Mononuclear cell (primary cell): ENCODE measurements around the gene MAEA. TPM values are rescaled to one million over a fixed set of nuclear protein-coding genes. Genes with fewer than 3 reads are reported as not detected.

Source experiments
- H3K27me3 ChIP-seq: 2 replicates; pipeline ENCODE4 v1.6.0; 2011; ENCODE audit warnings: low read length, control low read depth; ENCODE audit not compliant: insufficient read depth
- H3K4me1 ChIP-seq: 2 replicates; pipeline ENCODE4 v1.5.1; 2011; ENCODE audit warnings: mild to moderate bottlenecking, low read length, control low read depth; ENCODE audit not compliant: insufficient read depth
- H3K4me3 ChIP-seq: 2 replicates; pipeline ENCODE4 v1.5.1; 2011; ENCODE audit warnings: mild to moderate bottlenecking, low read length, moderate library complexity
- H3K9me3 ChIP-seq: 2 replicates; pipeline ENCODE4 v1.5.1; 2011; ENCODE audit warnings: low read depth, mild to moderate bottlenecking, control low read depth, low read length
- total RNA-seq: library from RNA; depleted of rRNA; stranded (reverse); fragments of >200 nt; gene quantifications from one replicate; pipeline ENCODE4 v1.2.3, GENCODE V29; 2012

Gene MAEA
- total RNA-seq, 1 donor = 33.8 TPM

DNA sequence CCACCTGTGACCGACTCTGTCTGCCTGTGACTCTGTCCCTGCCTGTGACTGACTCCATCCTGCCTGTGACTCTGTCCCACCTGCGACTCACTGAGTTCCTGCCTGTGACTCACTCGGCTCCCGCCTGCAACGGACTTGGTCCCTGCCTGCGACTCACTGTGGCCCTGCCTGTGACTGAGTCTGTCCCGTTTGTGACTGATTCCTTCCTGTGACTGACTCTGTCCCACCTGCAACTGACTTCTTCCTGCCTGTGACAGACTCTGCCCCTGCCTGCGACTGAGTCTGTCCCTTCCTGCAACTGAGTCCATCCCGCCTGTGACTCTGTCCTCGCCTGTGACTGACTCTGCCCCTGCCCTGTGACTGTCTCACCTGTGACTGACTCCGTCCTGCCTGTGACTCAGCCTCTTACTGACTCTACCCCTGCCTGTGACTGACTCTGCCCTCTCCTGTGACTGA, 47.7 kb downstream of the MAEA start:
- no peaks in the 10 kb centered on the region for H3K9me3 ChIP-seq

DNA sequence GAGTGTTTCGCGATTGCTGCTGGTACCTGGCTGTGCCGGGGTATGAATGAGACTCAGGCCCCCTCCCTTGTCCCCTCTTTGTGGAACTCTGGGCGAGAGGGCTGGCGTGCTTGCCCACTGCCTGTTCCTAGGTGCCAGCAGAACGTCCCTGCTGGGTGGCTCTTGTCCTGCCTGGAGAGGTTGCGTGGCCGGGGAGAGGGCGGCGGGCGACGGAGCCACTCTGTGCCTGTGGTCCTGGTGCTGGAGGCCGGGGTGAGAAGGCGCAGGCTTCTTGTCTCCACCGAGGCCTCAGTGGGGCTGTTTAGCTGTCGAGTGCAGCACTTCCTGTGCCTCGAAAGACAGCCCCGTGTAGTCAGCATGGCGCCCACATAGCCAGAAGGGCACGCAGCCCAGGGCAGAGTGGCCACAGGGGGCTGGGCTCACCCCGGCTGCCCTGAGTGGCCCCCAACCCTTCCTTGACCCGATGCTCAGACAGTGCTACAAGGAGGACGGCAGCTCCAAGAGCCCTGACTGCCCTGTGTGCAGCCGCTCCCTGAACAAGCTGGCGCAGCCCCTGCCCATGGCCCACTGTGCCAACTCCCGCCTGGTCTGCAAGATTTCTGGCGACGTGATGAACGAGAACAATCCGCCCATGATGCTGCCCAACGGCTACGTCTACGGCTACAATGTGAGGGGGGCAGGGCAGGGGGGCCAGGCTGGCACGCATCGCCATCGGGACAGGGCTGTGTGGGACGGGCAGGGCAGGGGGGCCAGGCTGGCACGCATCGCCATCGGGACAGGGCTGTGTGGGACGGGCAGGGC, 48.5 kb downstream of the MAEA start:
- no peaks in the 10 kb centered on the region for H3K9me3 ChIP-seq
- H3K4me1 ChIP-seq = peaks cover 8% of the 10 kb centered on the region
- no peak overlapping the region for H3K4me3 ChIP-seq
- no peaks in the 10 kb centered on the region for H3K27me3 ChIP-seq

More for the DNA sequence above, 47.7 kb downstream of the MAEA start:
- no peaks in the 10 kb centered on the region for H3K27me3 ChIP-seq
- H3K4me3 ChIP-seq = no peak overlapping the region
- peaks cover 15% of the 10 kb centered on the region for H3K4me1 ChIP-seq

DNA sequence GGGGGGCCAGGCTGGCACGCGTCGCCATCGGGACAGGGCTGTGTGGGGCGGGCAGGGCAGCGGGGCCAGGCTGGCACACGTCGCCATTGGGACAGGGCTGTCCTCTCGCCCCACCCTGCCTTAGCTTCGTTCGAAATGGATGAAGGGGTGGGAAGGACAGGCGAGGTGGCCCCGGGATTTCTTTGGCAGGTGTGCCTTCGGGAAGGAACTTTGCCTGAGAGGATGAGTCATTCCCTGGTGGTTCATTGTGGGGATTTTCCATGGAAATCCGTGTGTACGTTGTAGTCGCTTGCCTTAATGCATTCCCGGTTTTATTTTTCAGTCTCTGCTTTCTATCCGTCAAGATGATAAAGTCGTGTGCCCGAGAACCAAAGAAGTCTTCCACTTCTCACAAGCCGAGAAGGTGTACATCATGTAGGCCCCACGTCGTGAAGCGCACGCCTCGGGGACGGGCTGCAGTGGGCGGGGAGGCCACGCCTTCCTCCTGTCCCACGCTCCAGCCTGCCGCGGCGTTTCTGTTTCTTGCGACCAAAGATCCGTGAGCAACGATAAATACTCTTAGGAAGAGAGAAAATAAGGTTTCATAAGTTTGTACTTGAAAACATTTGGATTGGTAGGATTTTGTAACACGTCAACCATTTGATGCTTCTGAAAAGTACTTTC, 49.2 kb downstream of the MAEA start:
- no peaks in the 10 kb centered on the region for H3K27me3 ChIP-seq
- H3K9me3 ChIP-seq = no peaks in the 10 kb centered on the region
- no peak overlapping the region for H3K4me3 ChIP-seq
- H3K4me1 ChIP-seq = peaks cover 5% of the 10 kb centered on the region

DNA sequence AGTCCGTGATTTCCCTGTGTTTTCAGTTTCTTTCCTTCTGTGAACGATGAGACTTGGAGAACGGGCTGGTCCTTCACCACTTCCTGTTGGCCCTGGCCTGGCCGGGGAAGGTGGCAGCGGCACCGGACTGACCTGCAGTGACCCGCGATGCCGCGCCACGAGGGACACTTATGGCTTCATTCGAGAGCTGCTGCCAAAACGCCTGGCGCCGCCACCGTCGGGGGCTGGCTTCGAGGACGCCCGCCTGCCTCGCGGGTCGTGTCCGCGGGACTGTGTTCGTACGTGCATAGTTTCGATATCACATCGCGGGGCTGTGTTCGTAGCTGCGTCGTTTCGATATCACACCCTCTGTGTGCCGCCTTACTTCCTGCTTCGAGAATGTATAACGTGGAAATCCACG, 49.8 kb downstream of the MAEA start:
- H3K4me3 ChIP-seq = no peak overlapping the region
- H3K9me3 ChIP-seq = no peaks in the 10 kb centered on the region
- H3K4me1 ChIP-seq = peaks cover 2% of the 10 kb centered on the region
- H3K27me3 ChIP-seq = no peaks in the 10 kb centered on the region

DNA sequence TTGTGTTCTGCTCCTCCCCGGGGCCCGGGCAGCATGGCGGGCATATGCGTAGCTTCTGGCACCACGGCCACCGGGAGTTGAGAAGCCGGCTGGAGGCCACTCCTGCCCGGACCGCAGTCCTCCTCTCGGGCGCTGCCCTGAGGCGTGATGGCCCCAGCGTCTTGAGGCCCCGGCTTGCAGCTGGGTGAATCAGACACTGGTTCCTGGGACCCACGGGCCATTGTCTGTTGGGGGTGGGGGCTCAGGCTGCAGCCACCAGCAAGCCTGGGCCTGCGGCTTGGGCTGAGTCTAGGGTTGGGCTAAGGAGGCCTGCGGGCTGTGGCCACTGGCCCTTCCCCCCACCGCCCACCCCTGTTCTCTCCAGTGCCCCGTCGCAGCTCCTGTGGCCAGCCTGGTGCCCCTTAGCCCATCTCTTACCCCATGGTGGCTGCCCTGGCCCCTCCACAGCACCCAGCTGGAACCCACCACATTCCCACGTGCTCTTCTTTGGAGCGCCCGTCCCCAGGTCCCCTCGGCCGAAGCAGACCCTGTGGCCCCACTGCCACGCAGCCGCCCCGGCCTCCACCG, 50.6 kb downstream of the MAEA start:
- no peaks in the 10 kb centered on the region for H3K27me3 ChIP-seq
- H3K9me3 ChIP-seq = no peaks in the 10 kb centered on the region
- peaks cover 4% of the 10 kb centered on the region for H3K4me1 ChIP-seq
- no peak overlapping the region for H3K4me3 ChIP-seq

DNA sequence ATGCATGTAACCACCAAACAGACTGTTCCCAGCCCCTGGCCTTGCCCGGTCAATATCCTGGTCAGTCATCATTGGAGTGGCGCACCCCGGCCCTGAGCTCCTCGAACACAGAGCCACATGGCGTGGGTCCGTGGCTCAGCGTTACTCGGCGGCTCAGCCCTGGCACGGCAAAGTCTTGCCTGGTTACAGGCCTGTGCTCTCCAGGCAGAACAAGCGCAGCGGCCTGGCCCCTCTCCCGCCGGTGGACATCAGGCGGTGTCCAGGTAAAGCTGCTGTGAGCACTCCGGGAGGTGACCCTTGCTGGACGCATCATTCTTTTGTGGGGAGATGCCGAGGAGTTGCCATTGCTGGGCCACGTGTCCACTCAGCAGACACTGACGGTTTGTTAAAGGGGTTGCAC, 51.2 kb downstream of the MAEA start:
- H3K27me3 ChIP-seq = no peaks in the 10 kb centered on the region
- peaks cover 10% of the 10 kb centered on the region for H3K4me1 ChIP-seq
- no peaks in the 10 kb centered on the region for H3K9me3 ChIP-seq
- H3K4me3 ChIP-seq = no peak overlapping the region

DNA sequence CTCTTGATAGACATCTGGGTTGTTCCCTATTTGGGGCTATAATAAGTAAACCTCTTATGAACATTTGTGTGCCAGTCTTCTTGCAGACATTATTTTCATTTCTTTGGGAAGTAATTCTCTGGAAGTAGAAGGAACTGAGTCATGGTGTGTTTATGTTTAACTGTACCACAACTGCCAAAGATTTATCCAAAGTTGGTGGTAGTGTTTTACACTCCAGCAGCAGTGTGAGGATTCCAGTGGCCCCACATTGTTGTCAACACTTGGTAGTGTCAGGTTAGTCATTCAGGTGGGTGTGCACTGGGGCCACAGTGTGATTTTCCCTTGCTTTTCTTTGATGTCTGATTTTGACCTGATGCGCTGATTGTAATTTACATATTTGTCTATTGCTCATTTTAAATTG, 52.3 kb downstream of the MAEA start:
- H3K4me1 ChIP-seq = peaks cover 13% of the 10 kb centered on the region
- no peaks in the 10 kb centered on the region for H3K9me3 ChIP-seq

DNA sequence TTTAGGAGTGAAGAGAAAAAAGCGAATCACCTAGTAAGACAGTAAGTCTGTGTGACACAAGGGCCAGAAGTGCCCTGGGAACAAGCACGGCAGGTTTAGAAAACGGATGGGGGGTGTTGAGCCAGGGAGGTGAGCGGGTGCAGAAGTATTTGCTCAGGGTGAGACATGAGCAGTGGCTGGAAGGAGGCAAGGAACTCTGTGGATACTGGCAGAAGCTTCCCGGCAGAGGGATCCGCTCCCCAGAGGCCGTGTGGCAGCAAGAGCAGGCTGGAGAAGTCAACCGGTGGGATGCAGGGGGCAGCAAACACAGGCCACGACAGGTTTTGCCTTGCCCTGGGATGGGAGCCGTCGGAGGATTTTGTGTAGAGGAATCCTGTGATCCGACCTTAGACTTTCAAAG, 55.0 kb downstream of the MAEA start:
- no peaks in the 10 kb centered on the region for H3K27me3 ChIP-seq
- H3K4me1 ChIP-seq = peaks cover 25% of the 10 kb centered on the region
- no peaks in the 10 kb centered on the region for H3K9me3 ChIP-seq
- no peak overlapping the region for H3K4me3 ChIP-seq

More for the DNA sequence above, 52.3 kb downstream of the MAEA start:
- H3K4me3 ChIP-seq = no peak overlapping the region
- H3K27me3 ChIP-seq = no peaks in the 10 kb centered on the region

DNA sequence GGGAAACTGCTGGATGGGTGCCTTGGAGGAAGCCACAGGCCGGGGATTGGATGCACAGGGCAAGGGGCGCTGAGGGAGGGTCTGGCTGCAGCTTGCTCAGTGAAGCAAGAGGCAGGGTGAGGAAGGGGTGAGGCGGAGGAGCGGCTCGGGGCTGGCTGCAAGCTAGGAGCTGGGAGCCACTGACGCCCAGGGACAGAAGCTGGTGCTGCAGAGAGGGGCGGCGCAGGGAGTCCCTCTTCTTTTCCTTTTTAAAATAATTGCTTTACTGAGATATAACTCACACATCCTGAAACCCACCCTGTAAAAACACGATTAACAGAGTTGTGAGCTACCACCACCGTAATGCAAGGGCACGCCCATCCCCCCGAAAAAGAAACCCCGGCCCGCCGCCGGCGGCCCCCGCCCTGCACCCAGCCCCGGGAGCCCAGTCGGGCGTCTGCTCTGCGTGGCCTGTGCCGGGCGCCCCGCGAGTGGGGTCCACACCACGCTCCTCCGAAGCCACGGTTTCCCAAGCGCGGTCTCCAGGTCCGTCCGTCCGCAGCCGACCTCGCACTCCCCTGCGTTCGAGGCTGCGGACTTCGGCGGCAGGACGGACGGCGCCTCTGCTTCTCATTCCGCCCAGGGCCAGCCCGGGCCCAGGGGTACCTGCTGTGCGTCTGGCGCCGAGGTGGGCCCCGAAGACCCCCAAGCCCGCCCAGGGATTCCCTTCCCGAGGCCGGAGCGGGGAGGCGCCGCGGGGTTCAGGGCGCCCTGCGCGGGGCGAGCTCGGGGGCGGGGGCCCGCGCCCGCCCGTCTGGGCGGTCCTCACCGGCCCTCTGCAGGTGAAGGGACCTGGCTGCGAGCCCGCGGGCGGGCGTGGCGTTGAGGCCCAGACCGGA, 56.5 kb downstream of the MAEA start:
- peak overlapping the region; percentile 89 for H3K4me3 ChIP-seq
- peaks cover 25% of the 10 kb centered on the region for H3K4me1 ChIP-seq
- H3K27me3 ChIP-seq = no peaks in the 10 kb centered on the region
- no peaks in the 10 kb centered on the region for H3K9me3 ChIP-seq

DNA sequence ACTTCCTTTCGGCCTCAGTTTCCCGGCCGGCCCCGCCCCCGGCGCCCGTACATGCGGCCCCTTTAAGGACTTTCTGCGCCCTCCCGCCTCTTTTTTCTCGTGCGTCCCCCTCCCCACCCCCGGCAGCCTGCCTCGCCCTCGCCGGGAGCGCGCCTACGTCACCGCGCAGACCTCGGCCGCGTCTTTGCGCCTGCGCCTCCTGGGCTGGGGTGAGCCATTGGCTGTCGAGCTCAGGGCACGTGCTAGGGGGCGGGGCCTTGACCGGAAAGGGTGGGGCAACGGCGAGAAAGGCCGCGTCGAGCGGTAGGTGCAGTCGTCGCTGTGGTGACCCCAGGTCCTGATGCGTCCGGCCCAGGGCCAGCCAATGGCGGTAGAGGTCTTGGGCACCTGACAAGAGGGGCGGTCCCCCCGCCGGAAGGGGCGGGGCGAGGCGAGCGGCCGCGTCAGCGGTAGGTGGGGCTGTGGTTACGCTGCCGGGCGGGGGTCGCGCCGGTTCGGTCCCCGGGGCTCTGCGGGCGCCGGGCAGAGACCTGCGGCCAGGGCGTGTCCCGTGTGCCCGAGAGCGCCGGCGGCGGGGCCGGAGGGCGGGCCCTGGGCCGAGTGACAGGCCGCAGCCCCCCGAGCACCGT, 57.2 kb downstream of the MAEA start, which contains the start of gene UVSSA:
Gene UVSSA, plus strand, starts transcription at position 428 of the 629 bp plus-strand sequence. CDS start 884 bp downstream, outside the sequence.
- H3K4me3 ChIP-seq = peak within 1 kb of the TSS; percentile 89
- no peaks in the 10 kb centered on the region for H3K9me3 ChIP-seq
- H3K4me1 ChIP-seq = peaks cover 28% of the 10 kb centered on the region
- H3K27me3 ChIP-seq = no peaks in the 10 kb centered on the region

DNA sequence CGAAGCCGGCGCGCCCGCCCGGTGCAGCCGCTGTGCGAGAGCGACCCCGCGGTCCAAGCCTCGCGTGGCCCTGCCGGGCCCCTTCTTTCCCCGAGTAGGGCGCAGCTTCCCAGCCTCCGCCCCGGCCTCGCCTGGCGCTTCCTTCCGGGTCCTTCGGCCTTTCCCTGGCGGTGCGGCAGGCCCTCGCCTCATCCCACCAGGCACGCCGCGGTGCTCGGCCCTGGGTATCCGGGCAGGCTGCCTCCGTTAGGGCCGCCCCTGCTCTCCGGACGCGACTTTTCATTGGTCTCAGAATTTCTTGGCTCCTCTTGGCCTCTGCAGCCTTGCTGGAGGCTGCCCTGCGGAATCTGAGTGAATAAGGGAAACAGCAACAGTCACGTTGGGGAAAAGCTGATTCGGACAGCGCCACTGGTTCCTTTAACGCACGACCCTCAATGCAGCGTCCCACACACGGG, 57.7 kb downstream of the MAEA start:
- Histone ChIP-seq H3K4me3 (peak overlapping the region; percentile 88), H3K4me1 (peaks cover 28% of the 10 kb centered on the region), H3K9me3 (no peaks in the 10 kb centered on the region), H3K27me3 (no peaks in the 10 kb centered on the region)

DNA sequence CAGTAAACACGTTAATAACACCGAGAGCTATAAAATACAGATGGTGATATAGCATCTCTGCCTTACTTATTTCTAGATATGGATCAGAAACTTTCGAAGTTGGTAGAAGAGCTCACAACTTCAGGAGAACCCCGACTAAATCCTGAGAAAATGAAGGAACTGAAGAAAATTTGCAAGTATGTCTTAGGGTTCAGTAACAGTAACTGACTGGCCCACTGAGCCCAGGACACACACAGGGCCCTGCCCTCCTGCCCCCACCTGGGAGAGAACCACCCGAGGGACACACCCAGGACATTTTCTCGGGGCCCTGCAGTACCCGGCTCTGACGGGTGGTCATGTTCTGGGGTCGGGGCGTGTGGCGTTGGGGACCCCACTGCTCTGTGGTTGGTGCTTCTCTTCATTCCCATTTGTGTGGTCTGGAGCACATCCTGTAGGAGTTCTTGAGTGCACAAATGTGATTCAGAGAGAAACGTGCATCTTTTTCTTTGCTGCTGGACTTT, 58.4 kb downstream of the MAEA start:
- Histone ChIP-seq H3K4me3 (peak overlapping the region; percentile 88), H3K9me3 (no peaks in the 10 kb centered on the region), H3K4me1 (peaks cover 28% of the 10 kb centered on the region), H3K27me3 (no peaks in the 10 kb centered on the region)

DNA sequence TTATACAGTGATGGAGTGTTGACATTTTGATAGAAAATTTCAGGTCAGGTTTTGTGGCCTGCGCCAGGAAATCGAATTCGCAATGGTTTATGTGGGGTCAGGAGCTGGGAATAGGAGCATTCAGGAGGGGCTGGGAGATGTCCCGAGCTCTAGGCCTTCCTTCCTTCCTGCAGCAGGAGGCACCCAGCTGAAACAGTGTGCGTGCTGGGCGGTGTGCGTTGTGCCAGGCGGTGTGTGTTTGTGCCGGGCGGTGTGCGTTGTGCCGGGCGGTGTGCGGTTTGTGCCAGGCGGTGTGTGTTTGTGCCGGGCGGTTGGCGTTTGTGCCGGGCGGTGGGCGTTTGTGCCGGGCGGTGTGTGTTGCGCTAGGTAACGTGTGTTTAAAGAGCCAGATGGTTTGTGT, 59.1 kb downstream of the MAEA start:
- no peaks in the 10 kb centered on the region for H3K27me3 ChIP-seq
- no peak overlapping the region for H3K4me3 ChIP-seq
- H3K9me3 ChIP-seq = no peaks in the 10 kb centered on the region
- peaks cover 28% of the 10 kb centered on the region for H3K4me1 ChIP-seq
